ENCODE results near the gene SPATS2L. TPM values are rescaled to one million over a fixed set of nuclear protein-coding genes. Genes with fewer than 3 reads are reported as not detected.

SPATS2L gene
- total RNA-seq, 1 experiment from 2014 or later: 174 TPM

GRCh38 chr2:200416878-200417277 is 110.4 kb downstream of the SPATS2L start:
- Histone ChIP-seq H3K4me3 (ENCODE audit: low read length) (no peak overlapping the region), H3K4me1 (ENCODE audit: insufficient read depth, low read length) (peaks cover 17% of the 10 kb centered on the region), H3K27me3 (ENCODE audit: low read length) (no peaks in the 10 kb centered on the region), H3K27ac (ENCODE audit: low read length) (peak overlapping the region; percentile 33), H4K20me1 (ENCODE audit: low read length) (no peaks in the 10 kb centered on the region), H3K79me2 (ENCODE audit: low read length) (peaks cover 1% of the 10 kb centered on the region; the same call in 1 of the 2 replicates), H3F3A (ENCODE audit: low read length, unreplicated experiment) (peaks cover 2% of the 10 kb centered on the region), H3K9ac (ENCODE audit: low read length) (no peak overlapping the region), H2AFZ (ENCODE audit: low read length) (no peak overlapping the region), H3K4me2 (ENCODE audit: low read length) (no peak overlapping the region), H3K9me2 (replicated peaks; ENCODE audit: low read length) (no peaks in the 10 kb centered on the region), H3K36me3 (ENCODE audit: low read depth, low read length) (peaks cover 70% of the 10 kb centered on the region), H3K9me3 (ENCODE audit: low read length) (no peaks in the 10 kb centered on the region)
- ChIA-PET POLR2A (ENCODE audit: unreplicated experiment) (no interaction called here), CTCF (no interaction called here)
- no peak for DNase-seq
- no TSS peak for BruUV-seq (replicated peaks)
- intact Hi-C loops (cut with micrococcal nuclease): no loop called here
- TF ChIP-seq CTCF (conservative IDR thresholded peaks at IDR 0.05; ENCODE audit: low read depth, low read length) (no peak), EZH2 (IDR thresholded peaks at IDR 0.05; ENCODE audit: low read length, unreplicated experiment) (no peak), EZH2phosphoT487 (IDR thresholded peaks at IDR 0.05; ENCODE audit: borderline replicate concordance, low read length) (no peak)
- ATAC-seq: no peak

GRCh38 chr2:200417366-200417765 is 110.9 kb downstream of the SPATS2L start:
- peaks cover 66% of the 10 kb centered on the region for H3K36me3 ChIP-seq (ENCODE audit: low read depth, low read length)

GRCh38 chr2:200418399-200418798 is 111.9 kb downstream of the SPATS2L start:
- TF ChIP-seq EZH2phosphoT487 (IDR thresholded peaks at IDR 0.05; ENCODE audit: borderline replicate concordance, low read length) (no peak), EZH2 (IDR thresholded peaks at IDR 0.05; ENCODE audit: low read length, unreplicated experiment) (no peak), CTCF (conservative IDR thresholded peaks at IDR 0.05; ENCODE audit: low read depth, low read length) (no peak)
- no peak for ATAC-seq
- peaks cover 2% of the 10 kb centered on the region for H3F3A ChIP-seq (ENCODE audit: low read length, unreplicated experiment)
- no peak overlapping the region for H3K4me3 ChIP-seq (ENCODE audit: low read length)
- intact Hi-C loops (cut with micrococcal nuclease): no loop called here
- DNase-seq: no peak
- no peak overlapping the region for H3K4me2 ChIP-seq (ENCODE audit: low read length)
- no peaks in the 10 kb centered on the region for H3K9me3 ChIP-seq (ENCODE audit: low read length)
- peaks cover 31% of the 10 kb centered on the region for H3K4me1 ChIP-seq (ENCODE audit: insufficient read depth, low read length)
- no TSS peak for BruUV-seq (replicated peaks)
- peaks cover 71% of the 10 kb centered on the region for H3K36me3 ChIP-seq (ENCODE audit: low read depth, low read length)
- no peaks in the 10 kb centered on the region for H3K79me2 ChIP-seq (ENCODE audit: low read length)
- no peaks in the 10 kb centered on the region for H3K9me2 ChIP-seq (replicated peaks; ENCODE audit: low read length)
- H3K9ac ChIP-seq (ENCODE audit: low read length): no peak overlapping the region
- CTCF ChIA-PET: no interaction called here
- POLR2A ChIA-PET (ENCODE audit: unreplicated experiment): no interaction called here
- no peaks in the 10 kb centered on the region for H4K20me1 ChIP-seq (ENCODE audit: low read length)
- no peak overlapping the region for H2AFZ ChIP-seq (ENCODE audit: low read length)
- H3K27me3 ChIP-seq (ENCODE audit: low read length): no peaks in the 10 kb centered on the region
- H3K27ac ChIP-seq (ENCODE audit: low read length): no peak overlapping the region

More at GRCh38 chr2:200417366-200417765, 110.9 kb downstream of the SPATS2L start:
- intact Hi-C loops (cut with micrococcal nuclease): no loop called here
- Histone ChIP-seq H3K4me1 (ENCODE audit: insufficient read depth, low read length) (peaks cover 22% of the 10 kb centered on the region), H3K4me2 (ENCODE audit: low read length) (no peak overlapping the region), H3K4me3 (ENCODE audit: low read length) (no peak overlapping the region), H2AFZ (ENCODE audit: low read length) (no peak overlapping the region), H3K27ac (ENCODE audit: low read length) (no peak overlapping the region), H3F3A (ENCODE audit: low read length, unreplicated experiment) (peaks cover 2% of the 10 kb centered on the region), H3K79me2 (ENCODE audit: low read length) (no peaks in the 10 kb centered on the region), H3K9me2 (replicated peaks; ENCODE audit: low read length) (no peaks in the 10 kb centered on the region), H4K20me1 (ENCODE audit: low read length) (no peaks in the 10 kb centered on the region), H3K9ac (ENCODE audit: low read length) (no peak overlapping the region), H3K9me3 (ENCODE audit: low read length) (no peaks in the 10 kb centered on the region), H3K27me3 (ENCODE audit: low read length) (no peaks in the 10 kb centered on the region)
- no peak for DNase-seq
- no peak for ATAC-seq
- CTCF ChIA-PET: no interaction called here
- TF ChIP-seq EZH2 (IDR thresholded peaks at IDR 0.05; ENCODE audit: low read length, unreplicated experiment): no peak
- BruUV-seq (replicated peaks): no TSS peak
- POLR2A ChIA-PET (ENCODE audit: unreplicated experiment): no interaction called here
